ENCODE measurements around the gene SETDB2.

DNA sequence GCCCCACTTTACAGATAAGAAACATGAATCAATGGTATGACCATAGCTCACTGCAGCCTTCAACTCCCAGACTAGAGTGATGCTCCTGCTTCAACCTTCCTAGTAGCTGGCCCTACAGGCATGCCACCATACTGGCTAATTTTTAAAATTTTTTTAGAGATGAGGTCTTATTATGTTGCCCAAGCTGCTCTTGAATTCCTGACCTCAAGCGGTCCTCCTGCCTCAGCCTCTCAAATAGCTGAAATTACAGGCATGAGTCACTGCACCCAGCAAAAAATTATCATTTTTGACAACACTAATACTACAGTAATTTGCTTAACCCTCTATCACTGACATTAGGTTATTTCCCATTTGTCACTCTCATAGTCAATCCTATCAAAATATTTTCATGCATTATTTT is 15.0 kb upstream of the SETDB2 start:
- TF ChIP-seq, protein P1, sequence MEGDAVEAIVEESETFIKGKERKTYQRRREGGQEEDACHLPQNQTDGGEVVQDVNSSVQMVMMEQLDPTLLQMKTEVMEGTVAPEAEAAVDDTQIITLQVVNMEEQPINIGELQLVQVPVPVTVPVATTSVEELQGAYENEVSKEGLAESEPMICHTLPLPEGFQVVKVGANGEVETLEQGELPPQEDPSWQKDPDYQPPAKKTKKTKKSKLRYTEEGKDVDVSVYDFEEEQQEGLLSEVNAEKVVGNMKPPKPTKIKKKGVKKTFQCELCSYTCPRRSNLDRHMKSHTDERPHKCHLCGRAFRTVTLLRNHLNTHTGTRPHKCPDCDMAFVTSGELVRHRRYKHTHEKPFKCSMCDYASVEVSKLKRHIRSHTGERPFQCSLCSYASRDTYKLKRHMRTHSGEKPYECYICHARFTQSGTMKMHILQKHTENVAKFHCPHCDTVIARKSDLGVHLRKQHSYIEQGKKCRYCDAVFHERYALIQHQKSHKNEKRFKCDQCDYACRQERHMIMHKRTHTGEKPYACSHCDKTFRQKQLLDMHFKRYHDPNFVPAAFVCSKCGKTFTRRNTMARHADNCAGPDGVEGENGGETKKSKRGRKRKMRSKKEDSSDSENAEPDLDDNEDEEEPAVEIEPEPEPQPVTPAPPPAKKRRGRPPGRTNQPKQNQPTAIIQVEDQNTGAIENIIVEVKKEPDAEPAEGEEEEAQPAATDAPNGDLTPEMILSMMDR (conservative IDR thresholded peaks at IDR 0.05; ENCODE audit: low read depth, low read length): no peak
- TF ChIP-seq EZH2 (IDR thresholded peaks at IDR 0.05; ENCODE audit: low read length, unreplicated experiment): no peak

Data from PC-3 (cell line).